ENCODE data around the gene BCDIN3D. TPM values are rescaled to one million over a fixed set of nuclear protein-coding genes. Genes with fewer than 3 reads are reported as not detected.

Gene BCDIN3D, protein sequence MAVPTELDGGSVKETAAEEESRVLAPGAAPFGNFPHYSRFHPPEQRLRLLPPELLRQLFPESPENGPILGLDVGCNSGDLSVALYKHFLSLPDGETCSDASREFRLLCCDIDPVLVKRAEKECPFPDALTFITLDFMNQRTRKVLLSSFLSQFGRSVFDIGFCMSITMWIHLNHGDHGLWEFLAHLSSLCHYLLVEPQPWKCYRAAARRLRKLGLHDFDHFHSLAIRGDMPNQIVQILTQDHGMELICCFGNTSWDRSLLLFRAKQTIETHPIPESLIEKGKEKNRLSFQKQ
- total RNA-seq (1 to 10 TPM; 1.7 to 4.4 TPM), polyA plus RNA-seq (1 to 10 TPM; 2.0 to 2.2 TPM)

DNA sequence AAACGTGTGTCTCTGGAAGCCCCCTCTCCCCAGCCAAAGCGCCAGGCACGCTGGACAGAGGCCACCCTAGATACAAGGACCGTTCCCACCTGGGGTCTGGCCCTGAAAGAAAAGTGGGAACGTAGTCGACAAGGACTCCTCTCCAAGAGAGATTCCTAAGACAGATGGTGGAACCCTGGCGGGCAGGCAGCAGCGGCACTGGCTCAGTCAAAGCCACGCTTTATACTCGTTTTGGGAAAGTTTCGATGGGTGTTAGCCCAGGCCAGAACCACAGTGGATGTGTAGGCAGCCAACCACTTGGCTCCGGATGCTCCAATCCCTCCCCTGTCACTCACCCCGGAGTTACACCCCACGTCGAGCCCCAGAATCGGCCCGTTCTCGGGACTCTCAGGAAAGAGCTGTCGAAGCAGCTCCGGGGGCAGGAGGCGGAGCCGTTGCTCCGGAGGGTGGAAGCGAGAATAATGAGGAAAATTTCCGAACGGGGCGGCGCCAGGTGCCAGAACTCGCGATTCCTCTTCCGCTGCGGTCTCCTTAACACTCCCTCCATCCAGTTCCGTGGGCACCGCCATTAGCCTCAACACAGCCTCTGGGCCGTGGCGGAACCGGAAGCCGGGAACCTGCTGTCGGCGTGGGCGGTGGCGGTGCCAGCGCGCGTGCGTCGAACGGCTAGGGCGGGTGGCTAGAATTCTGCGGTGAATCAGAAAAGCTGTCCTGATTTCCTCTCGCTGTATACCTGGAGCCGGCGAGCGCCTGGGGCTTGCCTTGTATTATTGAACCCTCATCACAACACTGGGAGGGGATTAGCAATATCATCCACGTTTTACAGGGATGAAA lies at the start of gene BCDIN3D:
TSS of gene BCDIN3D (minus strand) at position 588 of the 834 bp plus-strand sequence. CDS start at position 569, 19 bp downstream.
- peak; percentile 86 for DNase-seq (ENCODE audit: low spot score)
- H3K27ac ChIP-seq (ENCODE audit: low read depth in 1 of 2, low read length in 2 of 2) = peak within 1 kb of the TSS; percentile 90 to 95
- H3K9me3 ChIP-seq (ENCODE audit: control insufficient read depth in 4 of 4, low read length in 3 of 4) = no peaks in the 10 kb centered on the region
- no peaks in the 10 kb centered on the region for H3K36me3 ChIP-seq (ENCODE audit: control insufficient read depth in 4 of 4, insufficient read depth in 3 of 4, low read depth in 1 of 4, low read length in 3 of 4)
- no peaks in the 10 kb centered on the region for H3K27me3 ChIP-seq (ENCODE audit: control insufficient read depth in 4 of 4, insufficient read depth in 4 of 4, low read length in 3 of 4)
- peaks cover 2 to 13% (median 10%) of the 10 kb centered on the region in 4 donors for H3K4me1 ChIP-seq (ENCODE audit: control insufficient read depth in 4 of 4, insufficient read depth in 4 of 4, low read length in 3 of 4)
- under 1% methylated on average over 55 of the region's 55 CpGs for WGBS
- no peak for TF ChIP-seq JUND (IDR thresholded peaks at IDR 0.05)
- TF ChIP-seq FOXA2 (IDR thresholded peaks at IDR 0.05) = no peak
- no peak for TF ChIP-seq HNF4G (IDR thresholded peaks at IDR 0.05)
- TF ChIP-seq, protein P1, sequence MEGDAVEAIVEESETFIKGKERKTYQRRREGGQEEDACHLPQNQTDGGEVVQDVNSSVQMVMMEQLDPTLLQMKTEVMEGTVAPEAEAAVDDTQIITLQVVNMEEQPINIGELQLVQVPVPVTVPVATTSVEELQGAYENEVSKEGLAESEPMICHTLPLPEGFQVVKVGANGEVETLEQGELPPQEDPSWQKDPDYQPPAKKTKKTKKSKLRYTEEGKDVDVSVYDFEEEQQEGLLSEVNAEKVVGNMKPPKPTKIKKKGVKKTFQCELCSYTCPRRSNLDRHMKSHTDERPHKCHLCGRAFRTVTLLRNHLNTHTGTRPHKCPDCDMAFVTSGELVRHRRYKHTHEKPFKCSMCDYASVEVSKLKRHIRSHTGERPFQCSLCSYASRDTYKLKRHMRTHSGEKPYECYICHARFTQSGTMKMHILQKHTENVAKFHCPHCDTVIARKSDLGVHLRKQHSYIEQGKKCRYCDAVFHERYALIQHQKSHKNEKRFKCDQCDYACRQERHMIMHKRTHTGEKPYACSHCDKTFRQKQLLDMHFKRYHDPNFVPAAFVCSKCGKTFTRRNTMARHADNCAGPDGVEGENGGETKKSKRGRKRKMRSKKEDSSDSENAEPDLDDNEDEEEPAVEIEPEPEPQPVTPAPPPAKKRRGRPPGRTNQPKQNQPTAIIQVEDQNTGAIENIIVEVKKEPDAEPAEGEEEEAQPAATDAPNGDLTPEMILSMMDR (IDR thresholded peaks at IDR 0.05; ENCODE audit: low read depth, low read length, missing input control) = no peak
- no peak for TF ChIP-seq NR2F2 (IDR thresholded peaks at IDR 0.05)
- TF ChIP-seq, protein P2, sequence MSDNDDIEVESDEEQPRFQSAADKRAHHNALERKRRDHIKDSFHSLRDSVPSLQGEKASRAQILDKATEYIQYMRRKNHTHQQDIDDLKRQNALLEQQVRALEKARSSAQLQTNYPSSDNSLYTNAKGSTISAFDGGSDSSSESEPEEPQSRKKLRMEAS (IDR thresholded peaks at IDR 0.05) = peak; percentile 34
- TF ChIP-seq, protein P3, sequence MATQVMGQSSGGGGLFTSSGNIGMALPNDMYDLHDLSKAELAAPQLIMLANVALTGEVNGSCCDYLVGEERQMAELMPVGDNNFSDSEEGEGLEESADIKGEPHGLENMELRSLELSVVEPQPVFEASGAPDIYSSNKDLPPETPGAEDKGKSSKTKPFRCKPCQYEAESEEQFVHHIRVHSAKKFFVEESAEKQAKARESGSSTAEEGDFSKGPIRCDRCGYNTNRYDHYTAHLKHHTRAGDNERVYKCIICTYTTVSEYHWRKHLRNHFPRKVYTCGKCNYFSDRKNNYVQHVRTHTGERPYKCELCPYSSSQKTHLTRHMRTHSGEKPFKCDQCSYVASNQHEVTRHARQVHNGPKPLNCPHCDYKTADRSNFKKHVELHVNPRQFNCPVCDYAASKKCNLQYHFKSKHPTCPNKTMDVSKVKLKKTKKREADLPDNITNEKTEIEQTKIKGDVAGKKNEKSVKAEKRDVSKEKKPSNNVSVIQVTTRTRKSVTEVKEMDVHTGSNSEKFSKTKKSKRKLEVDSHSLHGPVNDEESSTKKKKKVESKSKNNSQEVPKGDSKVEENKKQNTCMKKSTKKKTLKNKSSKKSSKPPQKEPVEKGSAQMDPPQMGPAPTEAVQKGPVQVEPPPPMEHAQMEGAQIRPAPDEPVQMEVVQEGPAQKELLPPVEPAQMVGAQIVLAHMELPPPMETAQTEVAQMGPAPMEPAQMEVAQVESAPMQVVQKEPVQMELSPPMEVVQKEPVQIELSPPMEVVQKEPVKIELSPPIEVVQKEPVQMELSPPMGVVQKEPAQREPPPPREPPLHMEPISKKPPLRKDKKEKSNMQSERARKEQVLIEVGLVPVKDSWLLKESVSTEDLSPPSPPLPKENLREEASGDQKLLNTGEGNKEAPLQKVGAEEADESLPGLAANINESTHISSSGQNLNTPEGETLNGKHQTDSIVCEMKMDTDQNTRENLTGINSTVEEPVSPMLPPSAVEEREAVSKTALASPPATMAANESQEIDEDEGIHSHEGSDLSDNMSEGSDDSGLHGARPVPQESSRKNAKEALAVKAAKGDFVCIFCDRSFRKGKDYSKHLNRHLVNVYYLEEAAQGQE (IDR thresholded peaks at IDR 0.05) = no peak
- TF ChIP-seq, protein P4, sequence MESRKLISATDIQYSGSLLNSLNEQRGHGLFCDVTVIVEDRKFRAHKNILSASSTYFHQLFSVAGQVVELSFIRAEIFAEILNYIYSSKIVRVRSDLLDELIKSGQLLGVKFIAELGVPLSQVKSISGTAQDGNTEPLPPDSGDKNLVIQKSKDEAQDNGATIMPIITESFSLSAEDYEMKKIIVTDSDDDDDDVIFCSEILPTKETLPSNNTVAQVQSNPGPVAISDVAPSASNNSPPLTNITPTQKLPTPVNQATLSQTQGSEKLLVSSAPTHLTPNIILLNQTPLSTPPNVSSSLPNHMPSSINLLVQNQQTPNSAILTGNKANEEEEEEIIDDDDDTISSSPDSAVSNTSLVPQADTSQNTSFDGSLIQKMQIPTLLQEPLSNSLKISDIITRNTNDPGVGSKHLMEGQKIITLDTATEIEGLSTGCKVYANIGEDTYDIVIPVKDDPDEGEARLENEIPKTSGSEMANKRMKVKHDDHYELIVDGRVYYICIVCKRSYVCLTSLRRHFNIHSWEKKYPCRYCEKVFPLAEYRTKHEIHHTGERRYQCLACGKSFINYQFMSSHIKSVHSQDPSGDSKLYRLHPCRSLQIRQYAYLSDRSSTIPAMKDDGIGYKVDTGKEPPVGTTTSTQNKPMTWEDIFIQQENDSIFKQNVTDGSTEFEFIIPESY (IDR thresholded peaks at IDR 0.05) = peak; percentile 74
- peak; percentile 40 for TF ChIP-seq FOXA1 (IDR thresholded peaks at IDR 0.05)
- TF ChIP-seq RAD21 (IDR thresholded peaks at IDR 0.05) = peak; percentile 10 to 42
- TF ChIP-seq TAF1 (conservative IDR thresholded peaks at IDR 0.05) = peak; percentile 73
- TF ChIP-seq GABPA (IDR thresholded peaks at IDR 0.05 in 1 of 2, conservative IDR thresholded peaks at IDR 0.05 in 1 of 2) = peak; percentile 82 to 95
- TF ChIP-seq HNF4A (conservative IDR thresholded peaks at IDR 0.05) = no peak
- TF ChIP-seq RXRA (IDR thresholded peaks at IDR 0.05) = peak in 1 of 2 donors; percentile 20
- TF ChIP-seq EGR1 (IDR thresholded peaks at IDR 0.05; ENCODE audit: low read depth in 2 of 2) = peak; percentile 99 to 100
- TF ChIP-seq SP1 (IDR thresholded peaks at IDR 0.05) = peak; percentile 67
- TF ChIP-seq YY1 (IDR thresholded peaks at IDR 0.05) = peak; percentile 98
- TF ChIP-seq, protein P5, sequence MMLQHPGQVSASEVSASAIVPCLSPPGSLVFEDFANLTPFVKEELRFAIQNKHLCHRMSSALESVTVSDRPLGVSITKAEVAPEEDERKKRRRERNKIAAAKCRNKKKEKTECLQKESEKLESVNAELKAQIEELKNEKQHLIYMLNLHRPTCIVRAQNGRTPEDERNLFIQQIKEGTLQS (IDR thresholded peaks at IDR 0.05) = no peak
- peak within 1 kb of the TSS; percentile 55 to 99 (median 79) for H3K4me3 ChIP-seq (ENCODE audit: low read depth in 1 of 3, low read length in 3 of 3)
- H3K9ac ChIP-seq (ENCODE audit: low read depth in 1 of 2, low read length in 2 of 2) = peak within 1 kb of the TSS; percentile 71 to 96
